Tibial nerve (tissue), 4 donors: ENCODE data around the gene NRXN3. TPM values are rescaled to one million over a fixed set of nuclear protein-coding genes. Genes with fewer than 3 reads are reported as not detected.

Experiments used
- DNase-seq, 2 donors: peaks; one replicate each; pipeline ENCODE4 v3.0.0-alpha.2; 2019; ENCODE audit warnings: low spot score in 2 of 2
- H3K27ac ChIP-seq, 4 donors: fragments of 200-600 bp; sonication (generic) in 3 of 4; one replicate each; pipeline ENCODE4 v1.5.1; 2017 to 2019; ENCODE audit warnings: mild to moderate bottlenecking in 1 of 4
- H3K27me3 ChIP-seq, 2 donors: fragments of 200-600 bp; sonication (generic) in 1 of 2; one replicate each; pipeline versions ENCODE4 v1.5.1 to v1.6.0; 2017 to 2019
- H3K36me3 ChIP-seq, 3 donors: fragments of 200-600 bp; sonication (generic); one replicate each; pipeline ENCODE4 v1.5.1; 2018 to 2019
- H3K4me1 ChIP-seq, 4 donors: fragments of 200-600 bp; sonication (generic) in 3 of 4; one replicate each; pipeline ENCODE4 v1.5.1; 2017 to 2019
- H3K4me3 ChIP-seq, 4 donors: fragments of 200-600 bp; sonication (generic) in 3 of 4; one replicate each; pipeline ENCODE4 v1.5.1; 2017 to 2019; ENCODE audit warnings: mild to moderate bottlenecking in 1 of 4, moderate library complexity in 1 of 4
- H3K9me3 ChIP-seq, 4 donors: fragments of 200-600 bp; sonication (generic) in 3 of 4; one replicate each; pipeline ENCODE4 v1.5.1; 2017 to 2019
- EP300 ChIP-seq, 2 donors: sonication (generic); formaldehyde crosslinking; IDR thresholded peaks; one replicate each; pipeline ENCODE4 v1.6.1; 2017; ENCODE audit warnings: antibody characterized with exemption in 2 of 2, mild to moderate bottlenecking in 1 of 2
- POLR2A ChIP-seq, 2 donors: fragments of 450-650 bp; IDR thresholded peaks; one replicate each; pipeline ENCODE4 v1.6.1; 2017; ENCODE audit warnings: antibody characterized with exemption in 2 of 2, mild to moderate bottlenecking in 2 of 2, moderate library complexity in 2 of 2
- WGBS, 2 donors: methylation state at CpG; one replicate each; pipeline ENCODE4 v1.1.5; 2018; 5-methylcytosine and 5-hydroxymethylcytosine counted together
- total RNA-seq, 4 donors: library from RNA; depleted of rRNA; stranded (reverse); fragments of >200 nt; gene quantifications; one replicate each; pipeline ENCODE4 v1.1.0, GENCODE V29; 2016
- TF ChIP-seq, protein P1 (sequence below), 5 experiments: fragments of 200-600 bp in 3 of 5; fragments of 450-650 bp in 2 of 5; sonication (generic) in 3 of 5; IDR thresholded peaks; one replicate each; pipeline ENCODE4 v1.5.1; 2016 to 2019; ENCODE audit warnings: antibody characterized with exemption in 5 of 5, mild to moderate bottlenecking in 3 of 5, moderate library complexity in 2 of 5

The NRXN3 gene
- total RNA-seq, 4 donors from 2014 or later, result 16.7 to 52.2 (median 19.7) TPM

DNA sequence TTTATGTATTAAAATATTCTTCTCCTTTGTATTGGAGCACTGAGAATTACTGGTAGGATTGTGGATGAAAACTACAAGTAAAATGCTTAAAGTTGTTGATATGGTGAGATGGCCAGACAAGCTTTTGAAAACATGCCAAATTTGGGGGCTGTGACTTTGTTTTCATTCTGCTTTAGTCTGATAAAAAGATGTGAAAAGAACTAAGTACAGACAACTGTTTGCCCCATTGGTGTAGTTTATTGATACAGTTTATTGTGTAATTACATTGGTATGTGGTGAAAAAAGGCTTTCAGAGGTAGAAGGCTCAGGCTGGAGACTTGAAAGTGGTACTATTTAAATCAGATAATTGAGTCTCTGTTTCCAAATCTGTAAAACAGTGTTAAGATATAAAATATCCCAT, 1294.3 kb downstream of the NRXN3 start:
- peaks cover 0 to 23% (median 0%) of the 10 kb centered on the region in 4 donors for H3K4me1 ChIP-seq

DNA sequence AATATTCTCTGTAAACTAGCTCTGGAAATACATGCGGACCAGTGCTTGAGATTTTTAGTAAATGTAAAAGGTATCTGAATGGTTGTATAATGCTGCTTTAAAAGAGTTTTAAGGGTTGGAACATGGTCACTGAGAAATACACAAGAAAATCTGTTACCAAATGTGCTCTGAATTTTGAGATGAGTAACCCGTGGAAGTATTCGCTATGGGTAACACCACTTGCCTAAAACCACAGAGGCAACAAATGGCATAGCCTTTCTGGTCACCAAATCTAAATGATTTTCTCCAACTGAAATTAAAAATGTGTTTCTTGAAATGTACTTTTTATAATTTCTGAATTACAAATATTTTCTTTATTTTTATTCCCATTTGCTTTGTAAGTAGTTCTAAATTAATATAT, 1295.5 kb downstream of the NRXN3 start:
- Histone ChIP-seq H3K4me3 (no peak overlapping the region), H3K27ac (no peak overlapping the region), H3K9me3 (no peaks in the 10 kb centered on the region), H3K27me3 (no peaks in the 10 kb centered on the region), H3K36me3 (no peaks in the 10 kb centered on the region), H3K4me1 (peaks cover 0 to 14% (median 0%) of the 10 kb centered on the region in 4 donors)
- no peak for TF ChIP-seq POLR2A (IDR thresholded peaks at IDR 0.05)
- TF ChIP-seq, protein P1, sequence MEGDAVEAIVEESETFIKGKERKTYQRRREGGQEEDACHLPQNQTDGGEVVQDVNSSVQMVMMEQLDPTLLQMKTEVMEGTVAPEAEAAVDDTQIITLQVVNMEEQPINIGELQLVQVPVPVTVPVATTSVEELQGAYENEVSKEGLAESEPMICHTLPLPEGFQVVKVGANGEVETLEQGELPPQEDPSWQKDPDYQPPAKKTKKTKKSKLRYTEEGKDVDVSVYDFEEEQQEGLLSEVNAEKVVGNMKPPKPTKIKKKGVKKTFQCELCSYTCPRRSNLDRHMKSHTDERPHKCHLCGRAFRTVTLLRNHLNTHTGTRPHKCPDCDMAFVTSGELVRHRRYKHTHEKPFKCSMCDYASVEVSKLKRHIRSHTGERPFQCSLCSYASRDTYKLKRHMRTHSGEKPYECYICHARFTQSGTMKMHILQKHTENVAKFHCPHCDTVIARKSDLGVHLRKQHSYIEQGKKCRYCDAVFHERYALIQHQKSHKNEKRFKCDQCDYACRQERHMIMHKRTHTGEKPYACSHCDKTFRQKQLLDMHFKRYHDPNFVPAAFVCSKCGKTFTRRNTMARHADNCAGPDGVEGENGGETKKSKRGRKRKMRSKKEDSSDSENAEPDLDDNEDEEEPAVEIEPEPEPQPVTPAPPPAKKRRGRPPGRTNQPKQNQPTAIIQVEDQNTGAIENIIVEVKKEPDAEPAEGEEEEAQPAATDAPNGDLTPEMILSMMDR (IDR thresholded peaks at IDR 0.05), result no peak
- no peak for DNase-seq
- WGBS, 2 donors, result 86 to 95% methylated on average over 3 of the region's 3 CpGs

More for the DNA sequence above, 1294.3 kb downstream of the NRXN3 start:
- Histone ChIP-seq H3K27me3 (no peaks in the 10 kb centered on the region), H3K9me3 (no peaks in the 10 kb centered on the region), H3K36me3 (no peaks in the 10 kb centered on the region), H3K27ac (no peak overlapping the region), H3K4me3 (no peak overlapping the region)
- TF ChIP-seq, protein P1 (IDR thresholded peaks at IDR 0.05), result no peak
- TF ChIP-seq POLR2A (IDR thresholded peaks at IDR 0.05) (no peak), EP300 (IDR thresholded peaks at IDR 0.05) (no peak)
- DNase-seq, result no peak

GRCh38 chr14:79466938-79467527, 1296.9 kb downstream of the NRXN3 start:
- no peaks in the 10 kb centered on the region for H3K27me3 ChIP-seq
- TF ChIP-seq POLR2A (IDR thresholded peaks at IDR 0.05), result no peak
- peaks cover 0 to 9% (median 0%) of the 10 kb centered on the region in 4 donors for H3K4me1 ChIP-seq
- H3K4me3 ChIP-seq, result no peak overlapping the region
- no peaks in the 10 kb centered on the region for H3K9me3 ChIP-seq
- H3K36me3 ChIP-seq, result no peaks in the 10 kb centered on the region
- no peak for DNase-seq
- H3K27ac ChIP-seq, result no peak overlapping the region
- WGBS, 2 donors, result 89 to 90% methylated on average over 13 of the region's 13 CpGs

DNA sequence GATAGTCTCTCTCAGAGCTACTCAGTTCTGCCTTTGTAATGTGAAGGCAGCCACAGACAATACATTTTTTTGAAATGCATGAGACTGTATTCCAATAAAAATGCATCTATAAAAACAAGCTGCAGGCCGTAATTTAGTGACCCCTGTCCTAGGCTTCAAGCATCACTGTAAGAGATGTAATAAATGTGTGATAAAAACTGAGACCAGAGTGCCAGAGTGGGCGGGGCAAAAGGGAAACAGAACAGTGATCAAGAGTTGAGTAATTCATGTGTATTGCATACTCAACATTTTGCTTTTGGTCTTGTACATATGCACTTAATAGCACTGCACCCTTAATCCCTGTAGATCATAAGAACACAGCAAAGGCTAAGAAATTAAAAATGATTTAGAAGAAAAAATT, 1297.7 kb downstream of the NRXN3 start:
- H3K36me3 ChIP-seq, result no peaks in the 10 kb centered on the region
- peaks cover 0 to 9% (median 0%) of the 10 kb centered on the region in 4 donors for H3K4me1 ChIP-seq
- no peak overlapping the region for H3K4me3 ChIP-seq
- DNase-seq, result no peak
- WGBS, 2 donors, result 47 to 48% methylated on average over 2 of the region's 2 CpGs
- TF ChIP-seq EP300 (IDR thresholded peaks at IDR 0.05), result no peak
- TF ChIP-seq, protein P1 (IDR thresholded peaks at IDR 0.05), result no peak
- no peak for TF ChIP-seq POLR2A (IDR thresholded peaks at IDR 0.05)
- H3K27me3 ChIP-seq, result no peaks in the 10 kb centered on the region
- no peaks in the 10 kb centered on the region for H3K9me3 ChIP-seq
- H3K27ac ChIP-seq, result no peak overlapping the region

DNA sequence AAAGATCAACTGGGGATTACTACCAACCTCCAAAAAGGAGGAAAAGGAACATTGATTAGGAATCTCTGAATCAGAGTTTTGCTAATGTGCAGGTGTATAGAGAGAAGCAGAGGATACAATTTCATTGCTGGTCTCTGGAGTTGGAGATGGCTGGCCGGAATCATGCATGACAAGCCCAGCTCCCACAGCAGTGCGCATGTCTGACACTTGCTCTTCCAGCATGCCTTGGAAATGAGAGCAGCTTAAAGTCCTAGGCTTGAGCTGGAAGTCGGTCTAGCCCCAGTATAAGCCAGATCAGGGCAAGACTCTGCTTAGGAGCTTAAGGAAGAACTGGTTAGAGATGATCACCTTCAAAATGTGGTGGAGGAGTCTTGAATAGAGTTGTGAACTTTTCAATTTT, 1298.3 kb downstream of the NRXN3 start:
- H3K9me3 ChIP-seq, result no peaks in the 10 kb centered on the region
- 83 to 96% methylated on average over 3 of the region's 3 CpGs for WGBS, 2 donors
- no peak for DNase-seq
- H3K27me3 ChIP-seq, result no peaks in the 10 kb centered on the region
- no peak overlapping the region for H3K4me3 ChIP-seq
- peaks cover 0 to 9% (median 0%) of the 10 kb centered on the region in 4 donors for H3K4me1 ChIP-seq
- TF ChIP-seq POLR2A (IDR thresholded peaks at IDR 0.05) (no peak), EP300 (IDR thresholded peaks at IDR 0.05) (no peak)
- TF ChIP-seq, protein P1 (IDR thresholded peaks at IDR 0.05), result no peak
- no peaks in the 10 kb centered on the region for H3K36me3 ChIP-seq
- no peak overlapping the region for H3K27ac ChIP-seq

- Histone ChIP-seq H3K4me3 (no peak overlapping the region), H3K4me1 (no peaks in the 10 kb centered on the region), H3K36me3 (no peaks in the 10 kb centered on the region), H3K27ac (no peak overlapping the region), H3K27me3 (no peaks in the 10 kb centered on the region), H3K9me3 (no peaks in the 10 kb centered on the region)
- TF ChIP-seq, protein P1 (IDR thresholded peaks at IDR 0.05), result no peak
- TF ChIP-seq EP300 (IDR thresholded peaks at IDR 0.05) (no peak), POLR2A (IDR thresholded peaks at IDR 0.05) (no peak)
- DNase-seq, result no peak
- 69 to 76% methylated on average over 5 of the region's 5 CpGs for WGBS, 2 donors
These were observed 1303.5 kb downstream of the NRXN3 start for GRCh38 chr14:79473651-79474050.
